Loucy (cell line): ENCODE data around the gene PNP.

Source experiments
- CTCF ChIP-seq: fragments of 200-600 bp; sonication (generic); conservative IDR thresholded peaks from 2 replicates; pipeline ENCODE4 v1.5.1; 2014; ENCODE audit warnings: mild to moderate bottlenecking, antibody characterized with exemption, low read length
- EZH2phosphoT487 ChIP-seq: fragments of 200-600 bp; IDR thresholded peaks from 2 replicates; pipeline ENCODE4 v1.6.1; 2018; ENCODE audit warnings: antibody characterized with exemption, mild to moderate bottlenecking, moderate library complexity, borderline replicate concordance

- TF ChIP-seq CTCF (no peak), EZH2phosphoT487 (no peak)
These were observed 39.2 kb upstream of the PNP start for GRCh38 chr14:20429801-20430669.
